Smooth muscle cell (in vitro differentiated cells): ENCODE results near the gene FURIN. TPM values are rescaled to one million over a fixed set of nuclear protein-coding genes. Genes with fewer than 3 reads are reported as not detected.
"Not testable (repeated sequence)": the region's sequence is repeated elsewhere in the genome, so short reads cannot be mapped to it uniquely, and the experiment has no call there.

Source experiments
- DNase-seq: peaks from one replicate; lab custom pipeline; 2025; ENCODE audit not compliant: unreplicated experiment; lab: John Stamatoyannopoulos, UW
- H2AFZ ChIP-seq: fragments of 200-600 bp; sonication (generic); 2 replicates; pipeline ENCODE4 v1.6.0; 2016; ENCODE audit warnings: antibody characterized with exemption, low read depth, mild to moderate bottlenecking
- H3F3A ChIP-seq: fragments of 200-600 bp; sonication (generic); 2 replicates; pipeline ENCODE4 v1.6.0; 2017; ENCODE audit warnings: antibody characterized with exemption, low read depth
- H3K27ac ChIP-seq: fragments of 200-600 bp; sonication (generic); 2 replicates; pipeline ENCODE4 v1.5.1; 2016; ENCODE audit warnings: low read depth, mild to moderate bottlenecking
- H3K27me3 ChIP-seq: fragments of 200-600 bp; sonication (generic); 2 replicates; pipeline ENCODE4 v1.6.1; 2016; ENCODE audit warnings: low read depth, mild to moderate bottlenecking
- H3K36me3 ChIP-seq: fragments of 200-600 bp; sonication (generic); 2 replicates; pipeline ENCODE4 v1.5.1; 2016; ENCODE audit warnings: low read depth
- H3K4me1 ChIP-seq: fragments of 200-600 bp; sonication (generic); 2 replicates; pipeline ENCODE4 v1.5.1; 2016; ENCODE audit warnings: low read depth
- H3K4me2 ChIP-seq: fragments of 200-600 bp; sonication (generic); 2 replicates; pipeline ENCODE4 v1.6.0; 2016; ENCODE audit warnings: mild to moderate bottlenecking
- H3K4me3 ChIP-seq: fragments of 200-600 bp; sonication (generic); 2 replicates; pipeline ENCODE4 v1.5.1; 2016; ENCODE audit warnings: mild to moderate bottlenecking
- H3K79me2 ChIP-seq: fragments of 200-600 bp; sonication (generic); 2 replicates; pipeline ENCODE4 v1.6.0; 2016; ENCODE audit warnings: low read depth, mild to moderate bottlenecking
- H3K9ac ChIP-seq: fragments of 200-600 bp; sonication (generic); 2 replicates; pipeline ENCODE4 v1.6.0; 2016; ENCODE audit warnings: low read depth
- H3K9me3 ChIP-seq: fragments of 200-600 bp; sonication (generic); replicated peaks from 2 replicates; pipeline ENCODE4 v1.5.1; 2016; ENCODE audit warnings: low read depth
- H4K20me1 ChIP-seq: fragments of 200-600 bp; sonication (generic); 2 replicates; pipeline ENCODE4 v1.6.0; 2016; ENCODE audit warnings: low read depth
- WGBS: methylation state at CpG from one replicate; pipeline ENCODE4 v1.1.7; 2016; ENCODE audit warnings: low lambda C conversion rate; 5-methylcytosine and 5-hydroxymethylcytosine counted together
- polyA plus RNA-seq: library from polyadenylated mRNA; unstranded; fragments of >200 nt; fragmentation: Nextera tagmentation; extraction: Ambion mirVana; gene quantifications from 2 replicates; pipeline ENCODE4 v1.2.1, GENCODE V29; 2016
- total RNA-seq: library from RNA; depleted of rRNA; stranded (reverse); fragments of >200 nt; gene quantifications from 2 replicates; pipeline ENCODE4 v1.2.3, GENCODE V29; 2014
- TF ChIP-seq, protein P1 (sequence below): fragments of 200-600 bp; sonication (generic); IDR thresholded peaks from 2 replicates; pipeline ENCODE4 v1.5.1; 2017; ENCODE audit warnings: borderline replicate concordance, mild to moderate bottlenecking, antibody characterized with exemption; ENCODE audit not compliant: insufficient read depth, poor library complexity, severe bottlenecking

The FURIN gene
- total and polyA plus RNA-seq, 2 experiments from 2014 or later: 66.0 to 113 TPM

DNA sequence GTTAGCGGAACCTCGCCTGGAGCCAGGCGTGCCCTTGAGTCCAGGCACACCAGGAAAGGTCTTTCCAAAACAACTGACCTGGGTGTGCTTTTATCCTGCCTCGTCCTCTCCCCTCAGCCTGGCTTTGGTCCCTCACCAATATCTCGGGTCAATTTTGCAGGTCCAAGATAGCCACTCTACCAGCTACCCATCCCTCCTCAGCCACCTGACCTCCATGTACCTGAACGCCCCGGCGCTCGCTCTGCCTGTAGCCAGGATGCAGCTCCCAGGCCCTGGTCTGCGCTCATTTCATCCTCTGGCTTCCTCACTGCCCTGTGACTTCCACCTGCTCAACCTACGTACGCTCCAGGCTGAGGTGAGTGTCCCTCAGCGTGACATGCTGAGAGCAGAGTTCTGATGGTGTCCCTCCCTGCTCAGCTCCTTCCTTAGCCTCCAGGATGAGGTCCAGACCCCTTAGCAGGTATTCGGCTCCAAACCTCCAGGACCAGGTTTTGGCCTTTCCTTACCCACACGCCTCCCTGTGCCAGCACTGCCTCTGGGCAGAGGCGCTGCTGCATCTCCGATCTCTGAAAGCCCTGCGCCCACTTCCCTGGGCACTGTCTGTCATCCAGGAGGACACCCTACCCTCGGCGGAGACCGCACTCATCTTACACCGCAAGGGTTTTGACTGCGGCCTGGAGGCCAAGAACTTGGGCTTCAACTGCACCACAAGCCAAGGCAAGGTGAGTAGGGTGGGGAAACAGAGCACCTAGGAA lies 49.8 kb downstream of the FURIN start:
- Histone ChIP-seq H2AFZ (no peak overlapping the region), H3K36me3 (no peaks in the 10 kb centered on the region), H3K4me1 (no peaks in the 10 kb centered on the region), H3K4me2 (no peak overlapping the region), H3K79me2 (no peaks in the 10 kb centered on the region), H3K9ac (no peak overlapping the region), H3K9me3 (no peaks in the 10 kb centered on the region), H4K20me1 (no peaks in the 10 kb centered on the region), H3K4me3 (no peak overlapping the region), H3K27me3 (no peaks in the 10 kb centered on the region), H3K27ac (no peak overlapping the region), H3F3A (no peaks in the 10 kb centered on the region)
- DNase-seq: no peak
- TF ChIP-seq, protein P1, sequence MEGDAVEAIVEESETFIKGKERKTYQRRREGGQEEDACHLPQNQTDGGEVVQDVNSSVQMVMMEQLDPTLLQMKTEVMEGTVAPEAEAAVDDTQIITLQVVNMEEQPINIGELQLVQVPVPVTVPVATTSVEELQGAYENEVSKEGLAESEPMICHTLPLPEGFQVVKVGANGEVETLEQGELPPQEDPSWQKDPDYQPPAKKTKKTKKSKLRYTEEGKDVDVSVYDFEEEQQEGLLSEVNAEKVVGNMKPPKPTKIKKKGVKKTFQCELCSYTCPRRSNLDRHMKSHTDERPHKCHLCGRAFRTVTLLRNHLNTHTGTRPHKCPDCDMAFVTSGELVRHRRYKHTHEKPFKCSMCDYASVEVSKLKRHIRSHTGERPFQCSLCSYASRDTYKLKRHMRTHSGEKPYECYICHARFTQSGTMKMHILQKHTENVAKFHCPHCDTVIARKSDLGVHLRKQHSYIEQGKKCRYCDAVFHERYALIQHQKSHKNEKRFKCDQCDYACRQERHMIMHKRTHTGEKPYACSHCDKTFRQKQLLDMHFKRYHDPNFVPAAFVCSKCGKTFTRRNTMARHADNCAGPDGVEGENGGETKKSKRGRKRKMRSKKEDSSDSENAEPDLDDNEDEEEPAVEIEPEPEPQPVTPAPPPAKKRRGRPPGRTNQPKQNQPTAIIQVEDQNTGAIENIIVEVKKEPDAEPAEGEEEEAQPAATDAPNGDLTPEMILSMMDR: no peak
- WGBS: 93% methylated on average over 23 of the region's 23 CpGs

DNA sequence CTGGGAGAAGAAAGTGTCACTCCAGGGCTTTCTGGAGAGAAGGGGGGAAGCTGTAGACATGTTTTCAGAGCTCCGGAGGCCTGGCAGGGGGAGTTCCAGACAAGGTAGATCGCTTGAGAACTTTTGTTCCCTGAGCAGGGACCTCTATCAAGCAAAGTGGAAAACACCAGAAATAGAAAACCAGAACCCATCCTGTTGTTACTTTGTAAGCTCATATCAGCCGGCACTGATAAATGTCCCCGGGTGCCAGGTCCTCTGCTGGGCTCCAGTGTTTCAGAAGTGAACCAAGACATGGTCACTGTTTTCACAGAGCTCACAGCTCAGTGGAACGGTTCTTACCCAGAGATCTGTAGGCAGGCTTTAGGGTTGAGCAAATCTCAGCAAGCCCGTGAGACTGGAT lies 50.4 kb downstream of the FURIN start:
- H3K36me3 ChIP-seq: no peaks in the 10 kb centered on the region
- no peak overlapping the region for H3K9ac ChIP-seq
- no peak overlapping the region for H3K4me2 ChIP-seq
- no peak for DNase-seq
- no peaks in the 10 kb centered on the region for H3K27me3 ChIP-seq
- no peaks in the 10 kb centered on the region for H3F3A ChIP-seq
- TF ChIP-seq, protein P1: no peak
- no peak overlapping the region for H3K4me3 ChIP-seq
- H2AFZ ChIP-seq: no peak overlapping the region
- 93% methylated on average over 6 of the region's 6 CpGs for WGBS
- H3K9me3 ChIP-seq: no peaks in the 10 kb centered on the region
- no peak overlapping the region for H3K27ac ChIP-seq
- H3K79me2 ChIP-seq: no peaks in the 10 kb centered on the region
- H3K4me1 ChIP-seq: no peaks in the 10 kb centered on the region
- no peaks in the 10 kb centered on the region for H4K20me1 ChIP-seq

DNA sequence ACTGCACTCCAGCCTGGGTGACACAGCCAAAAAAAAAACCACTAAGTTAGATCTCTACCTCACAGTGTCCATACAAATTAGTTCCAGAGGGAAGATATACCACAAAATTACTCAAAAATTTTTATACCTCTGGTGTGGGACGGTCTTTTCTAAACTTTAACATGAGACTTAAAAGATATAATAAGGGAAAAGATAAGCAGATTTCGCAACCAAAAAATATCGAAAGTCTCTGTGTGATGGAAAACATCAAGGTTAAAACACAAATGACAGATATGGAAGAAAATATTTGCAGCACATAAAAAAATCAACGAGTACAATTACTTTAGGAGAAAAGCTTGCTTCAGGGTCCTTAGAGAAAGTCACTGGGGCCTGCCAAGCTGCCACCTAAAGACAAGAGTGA lies 53.5 kb downstream of the FURIN start:
- DNase-seq: no peak
- Histone ChIP-seq H3K36me3 (no peaks in the 10 kb centered on the region), H3K79me2 (no peaks in the 10 kb centered on the region), H2AFZ (no peak overlapping the region), H3K4me1 (no peaks in the 10 kb centered on the region), H3F3A (no peaks in the 10 kb centered on the region), H3K9ac (no peak overlapping the region), H3K27me3 (no peaks in the 10 kb centered on the region), H4K20me1 (no peaks in the 10 kb centered on the region), H3K27ac (no peak overlapping the region), H3K4me2 (no peak overlapping the region), H3K4me3 (no peak overlapping the region), H3K9me3 (no peaks in the 10 kb centered on the region)
- TF ChIP-seq, protein P1: no peak
- WGBS: 93% methylated on average over 4 of the region's 4 CpGs

DNA sequence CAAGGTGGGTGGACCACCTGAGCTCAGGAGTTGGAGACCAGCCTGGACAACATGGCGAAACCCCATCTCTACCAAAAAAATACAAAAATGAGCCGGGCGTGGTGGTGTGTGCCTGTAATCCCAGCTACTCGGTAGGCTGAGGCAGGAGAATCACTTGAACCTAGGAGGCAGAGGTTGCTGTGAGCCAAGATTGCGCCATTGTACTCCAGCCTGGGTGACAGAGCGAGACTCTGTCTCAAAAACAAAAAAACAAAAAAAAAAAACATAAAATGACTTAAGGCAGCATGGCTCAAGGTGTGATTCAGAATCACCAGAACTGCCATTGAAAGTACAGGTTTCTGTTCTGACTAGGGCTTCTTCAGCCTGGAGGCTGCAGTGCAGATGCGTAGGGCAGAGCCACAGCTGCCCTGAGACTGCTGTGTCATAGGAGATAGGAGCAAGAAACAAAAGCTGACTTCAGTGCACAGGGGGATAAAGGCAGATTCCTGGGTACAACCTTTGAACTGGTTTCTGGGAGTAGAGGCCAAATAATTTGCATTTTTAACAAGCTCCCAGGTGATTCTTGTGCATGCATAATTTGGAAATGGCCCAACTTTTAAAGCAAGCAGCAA lies 54.4 kb downstream of the FURIN start:
- H4K20me1 ChIP-seq, H3K27ac ChIP-seq, H3K36me3 ChIP-seq, H3K9me3 ChIP-seq, H3K4me2 ChIP-seq, H3K79me2 ChIP-seq, DNase-seq, H2AFZ ChIP-seq, H3K4me3 ChIP-seq, H3K9ac ChIP-seq, H3F3A ChIP-seq, H3K27me3 ChIP-seq, H3K4me1 ChIP-seq: not testable (repeated sequence)
- WGBS: 95% methylated on average over 7 of the region's 7 CpGs
